ENCODE measurements around the gene SMAD7.

GRCh38 chr18:48934723-48935432 lies 15.9 kb downstream of the SMAD7 start:
- TF ChIP-seq POLR2A (IDR thresholded peaks at IDR 0.05; ENCODE audit: low read length) (no peak), GATA1 (IDR thresholded peaks at IDR 0.05; ENCODE audit: low read depth, low read length) (no peak)
